HepG2 (cell line): Measurements from ENCODE around the gene CAMK2D. TPM values are rescaled to one million over a fixed set of nuclear protein-coding genes. Genes with fewer than 3 reads are reported as not detected.

Source experiments
- IRF2 ChIP-seq: IDR thresholded peaks from 2 replicates; pipeline ENCODE4 v1.6.1; 2018; ENCODE audit warnings: missing genetic modification reagents, missing compliant biosample characterization
- KMT2A ChIP-seq: sonication (generic); formaldehyde crosslinking; IDR thresholded peaks from 2 replicates; pipeline ENCODE4 v1.4.0; 2020; ENCODE audit warnings: missing genetic modification reagents
- MAFF ChIP-seq: IDR thresholded peaks from 2 replicates; pipeline ENCODE4 v1.6.1; 2011; ENCODE audit warnings: low read depth, low read length, improper control_type of control experiment
- MIER3 ChIP-seq: IDR thresholded peaks from 2 replicates; pipeline ENCODE4 v1.6.1; 2016; ENCODE audit warnings: missing compliant biosample characterization, borderline replicate concordance
- MYC ChIP-seq: sonication (generic); formaldehyde crosslinking; IDR thresholded peaks from 2 replicates; pipeline ENCODE4 v1.9.0; 2021; ENCODE audit warnings: missing genetic modification reagents, borderline replicate concordance
- SRY ChIP-seq: sonication (generic); formaldehyde crosslinking; IDR thresholded peaks from 2 replicates; pipeline ENCODE4 v1.8.0; 2022; ENCODE audit warnings: mild to moderate bottlenecking, missing genetic modification reagents
- TCF7 ChIP-seq: sonication (generic); IDR thresholded peaks from 2 replicates; pipeline ENCODE4 v1.6.1; 2016; ENCODE audit warnings: antibody characterized with exemption, low read depth
- ZBTB21 ChIP-seq: sonication (generic); formaldehyde crosslinking; IDR thresholded peaks from 2 replicates; pipeline ENCODE4 v1.4.0; 2020; ENCODE audit warnings: missing genetic modification reagents
- ZMAT3 ChIP-seq: sonication (generic); formaldehyde crosslinking; conservative IDR thresholded peaks from 2 replicates; pipeline ENCODE4 v1.7.0; 2021; ENCODE audit warnings: missing genetic modification reagents
- ZNF772 ChIP-seq: sonication (generic); formaldehyde crosslinking; IDR thresholded peaks from 2 replicates; pipeline ENCODE4 v1.5.0; 2020; ENCODE audit warnings: mild to moderate bottlenecking, missing genetic modification reagents
- ZNF775 ChIP-seq: sonication (generic); formaldehyde crosslinking; IDR thresholded peaks from 2 replicates; pipeline ENCODE4 v1.4.0; 2020; ENCODE audit warnings: missing genetic modification reagents, mild to moderate bottlenecking, moderate library complexity, borderline replicate concordance
- ZNF777 ChIP-seq: sonication (generic); formaldehyde crosslinking; IDR thresholded peaks from 2 replicates; pipeline ENCODE4 v1.4.0; 2020; ENCODE audit warnings: missing genetic modification reagents
- ZNF790 ChIP-seq: sonication (generic); formaldehyde crosslinking; IDR thresholded peaks from 2 replicates; pipeline ENCODE4 v1.8.0; 2022; ENCODE audit warnings: missing genetic modification reagents, mild to moderate bottlenecking, borderline replicate concordance
- polyA plus RNA-seq, 8 experiments: library from polyadenylated mRNA; depleted of rRNA in 3 of 8; stranded (reverse) in 7 of 8; unstranded in 1 of 8; fragments of >200 nt; fragmentation: Illumina TruSeq in 4 of 8; extraction: Trizol in 4 of 8; gene quantifications; 2 replicates each; pipeline versions ENCODE4 v1.2.1 to v1.2.3, GENCODE V29; 2011 to 2016; ENCODE audit warnings: low read depth in 4 of 8, missing spikeins in 1 of 8, mixed read lengths in 1 of 8; ENCODE audit not compliant: insufficient read depth in 1 of 8
- total RNA-seq, 5 experiments: library from RNA; depleted of rRNA; stranded (reverse); fragments of >200 nt; fragmentation: Illumina TruSeq; extraction: Trizol; gene quantifications; 2 replicates each; pipeline ENCODE4 v1.2.3, GENCODE V29; 2016; ENCODE audit warnings: low read depth in 1 of 5
- TF ChIP-seq, protein P1 (sequence below): sonication (generic); formaldehyde crosslinking; IDR thresholded peaks from 2 replicates; pipeline ENCODE4; 2020; ENCODE audit warnings: missing genetic modification reagents, mild to moderate bottlenecking, borderline replicate concordance
- TF ChIP-seq, protein P2 (sequence below): IDR thresholded peaks from 2 replicates; pipeline ENCODE4 v1.6.1; 2016; ENCODE audit warnings: missing genetic modification reagents, missing compliant biosample characterization
- TF ChIP-seq, protein P3 (sequence below), 2 experiments: sonication (generic) in 1 of 2; formaldehyde crosslinking in 1 of 2; IDR thresholded peaks; 2 replicates each; pipeline versions ENCODE4 v1.4.0 to v1.6.1; 2018 to 2020; ENCODE audit warnings: missing genetic modification reagents in 2 of 2, borderline replicate concordance in 1 of 2, low read depth in 1 of 2, mild to moderate bottlenecking in 1 of 2, missing biosample characterization in 1 of 2
- TF ChIP-seq, protein P4 (sequence below): sonication (generic); formaldehyde crosslinking; IDR thresholded peaks from 2 replicates; pipeline ENCODE4 v1.4.0; 2020; ENCODE audit warnings: missing genetic modification reagents
- TF ChIP-seq, protein P5 (sequence below): sonication (generic); formaldehyde crosslinking; IDR thresholded peaks from 2 replicates; pipeline ENCODE4 v1.9.0; 2021; ENCODE audit warnings: missing genetic modification reagents, mild to moderate bottlenecking, borderline replicate concordance

The CAMK2D gene
- total and polyA plus RNA-seq, 2 of the 13 experiments (the other 11 are each of a cell fraction or from before 2014, with no cell fraction given): 18.0 to 65.4 TPM

DNA sequence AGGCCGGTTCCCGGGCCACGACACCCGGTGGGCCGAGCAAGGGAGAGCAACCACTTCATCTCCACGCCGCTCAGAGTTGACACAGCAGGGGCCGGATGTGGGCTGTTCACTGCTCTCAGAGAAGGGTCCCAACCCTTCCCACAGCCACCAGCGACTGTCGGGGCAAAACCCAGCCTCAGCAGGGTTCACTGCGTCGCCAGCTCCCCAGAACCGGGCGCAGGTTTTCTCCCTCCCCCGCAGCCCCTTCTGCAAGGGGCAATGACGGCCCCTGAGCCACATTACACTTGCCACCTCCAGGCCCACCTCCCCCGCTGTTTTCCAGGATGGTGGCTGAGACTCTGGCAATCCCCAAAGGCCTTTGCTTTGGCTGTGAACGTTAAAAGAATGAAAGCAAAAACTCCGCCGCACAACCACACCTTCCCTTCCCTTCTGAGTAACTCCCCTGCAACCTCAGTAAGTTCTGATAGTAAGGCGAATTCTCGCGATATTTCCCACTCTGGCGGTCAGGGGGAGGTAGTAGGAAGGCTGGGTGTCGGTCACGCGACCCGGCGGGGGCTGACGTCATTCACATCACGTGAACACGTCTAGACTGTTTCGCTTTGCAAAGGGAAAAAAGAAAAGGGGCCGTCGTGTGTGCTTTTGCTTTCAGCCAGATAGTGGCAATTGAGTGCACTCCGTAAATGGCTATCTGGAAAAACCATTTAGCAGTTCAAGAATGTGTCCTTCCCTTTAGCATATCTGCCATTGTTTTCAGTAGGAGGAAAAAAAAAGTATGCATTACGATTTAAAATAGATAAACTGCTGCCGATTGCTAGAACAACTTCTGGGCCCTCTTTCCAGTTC is 869 bp upstream of the CAMK2D start (continued):
- TF ChIP-seq, protein P1, sequence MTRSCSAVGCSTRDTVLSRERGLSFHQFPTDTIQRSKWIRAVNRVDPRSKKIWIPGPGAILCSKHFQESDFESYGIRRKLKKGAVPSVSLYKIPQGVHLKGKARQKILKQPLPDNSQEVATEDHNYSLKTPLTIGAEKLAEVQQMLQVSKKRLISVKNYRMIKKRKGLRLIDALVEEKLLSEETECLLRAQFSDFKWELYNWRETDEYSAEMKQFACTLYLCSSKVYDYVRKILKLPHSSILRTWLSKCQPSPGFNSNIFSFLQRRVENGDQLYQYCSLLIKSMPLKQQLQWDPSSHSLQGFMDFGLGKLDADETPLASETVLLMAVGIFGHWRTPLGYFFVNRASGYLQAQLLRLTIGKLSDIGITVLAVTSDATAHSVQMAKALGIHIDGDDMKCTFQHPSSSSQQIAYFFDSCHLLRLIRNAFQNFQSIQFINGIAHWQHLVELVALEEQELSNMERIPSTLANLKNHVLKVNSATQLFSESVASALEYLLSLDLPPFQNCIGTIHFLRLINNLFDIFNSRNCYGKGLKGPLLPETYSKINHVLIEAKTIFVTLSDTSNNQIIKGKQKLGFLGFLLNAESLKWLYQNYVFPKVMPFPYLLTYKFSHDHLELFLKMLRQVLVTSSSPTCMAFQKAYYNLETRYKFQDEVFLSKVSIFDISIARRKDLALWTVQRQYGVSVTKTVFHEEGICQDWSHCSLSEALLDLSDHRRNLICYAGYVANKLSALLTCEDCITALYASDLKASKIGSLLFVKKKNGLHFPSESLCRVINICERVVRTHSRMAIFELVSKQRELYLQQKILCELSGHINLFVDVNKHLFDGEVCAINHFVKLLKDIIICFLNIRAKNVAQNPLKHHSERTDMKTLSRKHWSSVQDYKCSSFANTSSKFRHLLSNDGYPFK (CRISPR knock-in tag): peak; percentile 59; the same call in 1 of the 2 replicates
- TF ChIP-seq TCF7 (0 out of 2 replicates have a peak, but pooled peaks have one; percentile 10), ZNF777 (CRISPR knock-in tag) (peak; percentile 57; the same call in 1 of the 2 replicates), IRF2 (CRISPR knock-in tag) (peak; percentile 98), ZBTB21 (CRISPR knock-in tag) (peak; percentile 46; the same call in 1 of the 2 replicates), SRY (CRISPR knock-in tag) (peak; percentile 92; the same call in 1 of the 2 replicates), ZNF775 (CRISPR knock-in tag) (no peak), ZNF772 (CRISPR knock-in tag) (peak; percentile 51; the same call in 1 of the 2 replicates), KMT2A (CRISPR knock-in tag) (peak; percentile 76; the same call in 1 of the 2 replicates), MAFF (0 out of 2 replicates have a peak, but pooled peaks have one; percentile 37), ZNF790 (CRISPR knock-in tag) (peak; percentile 55; the same call in 1 of the 2 replicates), ZMAT3 (CRISPR knock-in tag) (no peak), MIER3 (CRISPR knock-in tag) (peak; percentile 71; the same call in 1 of the 2 replicates), MYC (peak; percentile 17; the same call in 1 of the 2 replicates)
- TF ChIP-seq, protein P2, sequence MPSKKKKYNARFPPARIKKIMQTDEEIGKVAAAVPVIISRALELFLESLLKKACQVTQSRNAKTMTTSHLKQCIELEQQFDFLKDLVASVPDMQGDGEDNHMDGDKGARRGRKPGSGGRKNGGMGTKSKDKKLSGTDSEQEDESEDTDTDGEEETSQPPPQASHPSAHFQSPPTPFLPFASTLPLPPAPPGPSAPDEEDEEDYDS (CRISPR knock-in tag): peak; percentile 87
- TF ChIP-seq, protein P3, sequence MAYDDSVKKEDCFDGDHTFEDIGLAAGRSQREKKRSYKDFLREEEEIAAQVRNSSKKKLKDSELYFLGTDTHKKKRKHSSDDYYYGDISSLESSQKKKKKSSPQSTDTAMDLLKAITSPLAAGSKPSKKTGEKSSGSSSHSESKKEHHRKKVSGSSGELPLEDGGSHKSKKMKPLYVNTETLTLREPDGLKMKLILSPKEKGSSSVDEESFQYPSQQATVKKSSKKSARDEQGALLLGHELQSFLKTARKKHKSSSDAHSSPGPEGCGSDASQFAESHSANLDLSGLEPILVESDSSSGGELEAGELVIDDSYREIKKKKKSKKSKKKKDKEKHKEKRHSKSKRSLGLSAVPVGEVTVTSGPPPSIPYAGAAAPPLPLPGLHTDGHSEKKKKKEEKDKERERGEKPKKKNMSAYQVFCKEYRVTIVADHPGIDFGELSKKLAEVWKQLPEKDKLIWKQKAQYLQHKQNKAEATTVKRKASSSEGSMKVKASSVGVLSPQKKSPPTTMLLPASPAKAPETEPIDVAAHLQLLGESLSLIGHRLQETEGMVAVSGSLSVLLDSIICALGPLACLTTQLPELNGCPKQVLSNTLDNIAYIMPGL (CRISPR knock-in tag; IDR thresholded peaks at IDR 0.05; ENCODE audit: borderline replicate concordance in 1 of 2, low read depth in 1 of 2): peak; percentile 12 to 44; a peak in 2 of 4 replicates
- TF ChIP-seq, protein P4, sequence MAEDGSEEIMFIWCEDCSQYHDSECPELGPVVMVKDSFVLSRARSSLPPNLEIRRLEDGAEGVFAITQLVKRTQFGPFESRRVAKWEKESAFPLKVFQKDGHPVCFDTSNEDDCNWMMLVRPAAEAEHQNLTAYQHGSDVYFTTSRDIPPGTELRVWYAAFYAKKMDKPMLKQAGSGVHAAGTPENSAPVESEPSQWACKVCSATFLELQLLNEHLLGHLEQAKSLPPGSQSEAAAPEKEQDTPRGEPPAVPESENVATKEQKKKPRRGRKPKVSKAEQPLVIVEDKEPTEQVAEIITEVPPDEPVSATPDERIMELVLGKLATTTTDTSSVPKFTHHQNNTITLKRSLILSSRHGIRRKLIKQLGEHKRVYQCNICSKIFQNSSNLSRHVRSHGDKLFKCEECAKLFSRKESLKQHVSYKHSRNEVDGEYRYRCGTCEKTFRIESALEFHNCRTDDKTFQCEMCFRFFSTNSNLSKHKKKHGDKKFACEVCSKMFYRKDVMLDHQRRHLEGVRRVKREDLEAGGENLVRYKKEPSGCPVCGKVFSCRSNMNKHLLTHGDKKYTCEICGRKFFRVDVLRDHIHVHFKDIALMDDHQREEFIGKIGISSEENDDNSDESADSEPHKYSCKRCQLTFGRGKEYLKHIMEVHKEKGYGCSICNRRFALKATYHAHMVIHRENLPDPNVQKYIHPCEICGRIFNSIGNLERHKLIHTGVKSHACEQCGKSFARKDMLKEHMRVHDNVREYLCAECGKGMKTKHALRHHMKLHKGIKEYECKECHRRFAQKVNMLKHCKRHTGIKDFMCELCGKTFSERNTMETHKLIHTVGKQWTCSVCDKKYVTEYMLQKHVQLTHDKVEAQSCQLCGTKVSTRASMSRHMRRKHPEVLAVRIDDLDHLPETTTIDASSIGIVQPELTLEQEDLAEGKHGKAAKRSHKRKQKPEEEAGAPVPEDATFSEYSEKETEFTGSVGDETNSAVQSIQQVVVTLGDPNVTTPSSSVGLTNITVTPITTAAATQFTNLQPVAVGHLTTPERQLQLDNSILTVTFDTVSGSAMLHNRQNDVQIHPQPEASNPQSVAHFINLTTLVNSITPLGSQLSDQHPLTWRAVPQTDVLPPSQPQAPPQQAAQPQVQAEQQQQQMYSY (CRISPR knock-in tag): 0 out of 2 replicates have a peak, but pooled peaks have one; percentile 41
- TF ChIP-seq, protein P5, sequence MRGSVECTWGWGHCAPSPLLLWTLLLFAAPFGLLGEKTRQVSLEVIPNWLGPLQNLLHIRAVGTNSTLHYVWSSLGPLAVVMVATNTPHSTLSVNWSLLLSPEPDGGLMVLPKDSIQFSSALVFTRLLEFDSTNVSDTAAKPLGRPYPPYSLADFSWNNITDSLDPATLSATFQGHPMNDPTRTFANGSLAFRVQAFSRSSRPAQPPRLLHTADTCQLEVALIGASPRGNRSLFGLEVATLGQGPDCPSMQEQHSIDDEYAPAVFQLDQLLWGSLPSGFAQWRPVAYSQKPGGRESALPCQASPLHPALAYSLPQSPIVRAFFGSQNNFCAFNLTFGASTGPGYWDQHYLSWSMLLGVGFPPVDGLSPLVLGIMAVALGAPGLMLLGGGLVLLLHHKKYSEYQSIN: no peak
